ENCODE data around the gene SLC25A19. TPM values are rescaled to one million over a fixed set of nuclear protein-coding genes. Genes with fewer than 3 reads are reported as not detected.

Gene SLC25A19
- polyA plus RNA-seq, 2 donors: 7.8 to 9.3 TPM

- H3K4me1 ChIP-seq (ENCODE audit: control insufficient read depth in 2 of 2, insufficient read depth in 2 of 2, low read length in 1 of 2): peaks cover 0 to 2% of the 10 kb centered on the region in 2 donors
- H3K4me3 ChIP-seq (ENCODE audit: low read depth in 1 of 2, low read length in 2 of 2): no peak overlapping the region
- no peaks in the 10 kb centered on the region for H3K27me3 ChIP-seq (ENCODE audit: control insufficient read depth in 1 of 2, insufficient read depth in 2 of 2, low read length in 2 of 2)
- H3K36me3 ChIP-seq (ENCODE audit: control insufficient read depth in 2 of 2, insufficient read depth in 2 of 2, low read length in 1 of 2): peaks cover 16 to 43% of the 10 kb centered on the region in 2 donors
- WGBS, 2 donors: 47 to 57% methylated on average over 2 of the region's 2 CpGs
- no peaks in the 10 kb centered on the region for H3K9me3 ChIP-seq (ENCODE audit: control insufficient read depth in 2 of 2, insufficient read depth in 1 of 2, low read depth in 1 of 2, low read length in 1 of 2)
- no peak overlapping the region for H3K27ac ChIP-seq (ENCODE audit: low read depth in 2 of 2, low read length in 1 of 2)
These were observed 60.9 kb downstream of the SLC25A19 start for GRCh38 chr17:75228305-75228704.

- peaks cover 12 to 40% of the 10 kb centered on the region in 2 donors for H3K36me3 ChIP-seq (ENCODE audit: control insufficient read depth in 2 of 2, insufficient read depth in 2 of 2, low read length in 1 of 2)
- H3K4me1 ChIP-seq (ENCODE audit: control insufficient read depth in 2 of 2, insufficient read depth in 2 of 2, low read length in 1 of 2): peaks cover 0 to 2% of the 10 kb centered on the region in 2 donors
- 75 to 80% methylated on average over 5 of the region's 5 CpGs for WGBS, 2 donors
- H3K4me3 ChIP-seq (ENCODE audit: low read depth in 1 of 2, low read length in 2 of 2): no peak overlapping the region
- H3K9me3 ChIP-seq (ENCODE audit: control insufficient read depth in 2 of 2, insufficient read depth in 1 of 2, low read depth in 1 of 2, low read length in 1 of 2): no peaks in the 10 kb centered on the region
- H3K27me3 ChIP-seq (ENCODE audit: control insufficient read depth in 1 of 2, insufficient read depth in 2 of 2, low read length in 2 of 2): no peaks in the 10 kb centered on the region
- no peak overlapping the region for H3K27ac ChIP-seq (ENCODE audit: low read depth in 2 of 2, low read length in 1 of 2)
These were observed 61.5 kb downstream of the SLC25A19 start for GRCh38 chr17:75227729-75228128.

GRCh38 chr17:75225016-75225415 lies 64.2 kb downstream of the SLC25A19 start:
- WGBS, 2 donors: 74 to 77% methylated on average over 14 of the region's 14 CpGs

More at GRCh38 chr17:75225016-75225415, 64.2 kb downstream of the SLC25A19 start:
- H3K4me1 ChIP-seq (ENCODE audit: control insufficient read depth in 2 of 2, insufficient read depth in 2 of 2, low read length in 1 of 2): peaks cover 0 to 2% of the 10 kb centered on the region in 2 donors
- H3K4me3 ChIP-seq (ENCODE audit: low read depth in 1 of 2, low read length in 2 of 2): no peak overlapping the region
- H3K27me3 ChIP-seq (ENCODE audit: control insufficient read depth in 1 of 2, insufficient read depth in 2 of 2, low read length in 2 of 2): no peaks in the 10 kb centered on the region
- peaks cover 8 to 26% of the 10 kb centered on the region in 2 donors for H3K36me3 ChIP-seq (ENCODE audit: control insufficient read depth in 2 of 2, insufficient read depth in 2 of 2, low read length in 1 of 2)
- no peak overlapping the region for H3K27ac ChIP-seq (ENCODE audit: low read depth in 2 of 2, low read length in 1 of 2)
- H3K9me3 ChIP-seq (ENCODE audit: control insufficient read depth in 2 of 2, insufficient read depth in 1 of 2, low read depth in 1 of 2, low read length in 1 of 2): no peaks in the 10 kb centered on the region

Other genes starting within 250 kb of the SLC25A19 start
- gene ATP5PD, start 242.5 kb downstream of the SLC25A19 start, polyA plus RNA-seq: 100 to 1,000 TPM; 465 to 697 TPM
- 10 to 100 TPM in 1 of 2 donors, 1 to 10 TPM in 1; 10.0 to 11.5 TPM for gene KCTD2, start 242.2 kb downstream of the SLC25A19 start, polyA plus RNA-seq
- gene SLC16A5, start 201.5 kb downstream of the SLC25A19 start, polyA plus RNA-seq: 1 to 10 TPM; 8.7 to 10.0 TPM
- 1 to 10 TPM; 6.3 to 7.0 TPM for gene ARMC7, start 179.5 kb downstream of the SLC25A19 start, polyA plus RNA-seq
- gene NT5C, start 157.7 kb downstream of the SLC25A19 start, polyA plus RNA-seq: 10 to 100 TPM; 64.2 to 79.0 TPM
- 100 to 1,000 TPM; 292 to 300 TPM for gene JPT1, start 134.9 kb downstream of the SLC25A19 start, polyA plus RNA-seq
- 10 to 100 TPM; 68.8 to 76.0 TPM for gene SUMO2, start 106.5 kb downstream of the SLC25A19 start, polyA plus RNA-seq
- gene NUP85, start 83.8 kb downstream of the SLC25A19 start, polyA plus RNA-seq: 10 to 100 TPM; 31.1 to 37.1 TPM
- 10 to 100 TPM; 22.8 to 33.2 TPM for gene GGA3, start 27.8 kb downstream of the SLC25A19 start, polyA plus RNA-seq
- 10 to 100 TPM; 44.8 to 70.5 TPM for gene MRPS7, start 27.6 kb downstream of the SLC25A19 start, polyA plus RNA-seq
- gene MIF4GD, start 18.2 kb downstream of the SLC25A19 start, polyA plus RNA-seq: 10 to 100 TPM in 1 of 2 donors, 1 to 10 TPM in 1; 9.3 to 23.3 TPM
- gene GRB2, start 116.2 kb upstream of the SLC25A19 start, polyA plus RNA-seq: 10 to 100 TPM; 23.2 to 36.6 TPM
- 10 to 100 TPM; 26.4 to 38.9 TPM for gene TMEM94, start 167.2 kb upstream of the SLC25A19 start, polyA plus RNA-seq
- 10 to 100 TPM in 1 of 2 donors, 1 to 10 TPM in 1; 6.3 to 10.5 TPM for gene CASKIN2, start 226.1 kb upstream of the SLC25A19 start, polyA plus RNA-seq
- gene TSEN54, start 227.1 kb upstream of the SLC25A19 start, polyA plus RNA-seq: 10 to 100 TPM; 25.1 to 31.5 TPM
- 100 to 1,000 TPM in 1 of 2 donors, 10 to 100 TPM in 1; 71.6 to 139 TPM for gene LLGL2, start 236.3 kb upstream of the SLC25A19 start, polyA plus RNA-seq